DND-41 (cell line): ENCODE results near the gene POLL.

Source experiments
- ATAC-seq: fragments of 200-7000 bp; cut with Tn5 transposase; 3 replicates; pipeline ENCODE4 v1.9.1; 2021; ENCODE audit warnings: low read depth; ENCODE audit not compliant: insufficient read depth
- DNase-seq: peaks from one replicate; pipeline ENCODE4 v3.0.0-alpha.2; 2020
- H2AFZ ChIP-seq: 2 replicates; pipeline ENCODE4 v1.6.0; 2012; ENCODE audit warnings: low read depth, low read length
- H3K27ac ChIP-seq: 2 replicates; pipeline ENCODE4 v1.5.1; 2012; ENCODE audit warnings: low read length, inconsistent platforms
- H3K27me3 ChIP-seq: fragments of 200-600 bp; sonication (generic); 2 replicates; pipeline ENCODE4 v1.6.0; 2012; ENCODE audit warnings: low read length, mild to moderate bottlenecking, inconsistent platforms; ENCODE audit not compliant: insufficient read depth, poor library complexity
- H3K36me3 ChIP-seq: 2 replicates; pipeline ENCODE4 v1.5.1; 2012; ENCODE audit warnings: low read length, inconsistent platforms; ENCODE audit not compliant: insufficient read depth
- H3K4me1 ChIP-seq: 2 replicates; pipeline ENCODE4 v1.5.1; 2012; ENCODE audit warnings: mild to moderate bottlenecking, low read length; ENCODE audit not compliant: insufficient read depth
- H3K4me2 ChIP-seq: 2 replicates; pipeline ENCODE4 v1.6.0; 2012; ENCODE audit warnings: mild to moderate bottlenecking, moderate library complexity, low read length, inconsistent platforms; ENCODE audit not compliant: insufficient read depth
- H3K4me3 ChIP-seq, 2 experiments: fragments of 200-600 bp in 1 of 2; shearing (Covaris generic) in 1 of 2; 2 replicates each; pipeline ENCODE4 v1.5.1; 2012 to 2016; ENCODE audit warnings: inconsistent platforms in 2 of 2, low read length in 2 of 2, mild to moderate bottlenecking in 2 of 2, low read depth in 1 of 2, moderate library complexity in 1 of 2
- H3K79me2 ChIP-seq: 2 replicates; pipeline ENCODE4 v1.6.0; 2012; ENCODE audit warnings: low read length, inconsistent platforms; ENCODE audit not compliant: insufficient read depth
- H3K9ac ChIP-seq: 2 replicates; pipeline ENCODE4 v1.6.0; 2012; ENCODE audit warnings: low read depth, mild to moderate bottlenecking, inconsistent platforms, low read length, moderate library complexity
- H3K9me3 ChIP-seq: 2 replicates; pipeline ENCODE4 v1.5.1; 2012; ENCODE audit warnings: low read length, moderate library complexity, mild to moderate bottlenecking, inconsistent platforms; ENCODE audit not compliant: insufficient read depth, severe bottlenecking
- H4K20me1 ChIP-seq: 2 replicates; pipeline ENCODE4 v1.6.0; 2012; ENCODE audit warnings: low read length; ENCODE audit not compliant: insufficient read depth
- CTCF ChIP-seq: IDR thresholded peaks from 2 replicates; pipeline ENCODE4 v1.5.1; 2012; ENCODE audit warnings: borderline replicate concordance, low read length, moderate library complexity, mild to moderate bottlenecking; ENCODE audit not compliant: poor library complexity, severe bottlenecking; ENCODE audit errors: extremely low read depth
- EZH2 ChIP-seq: IDR thresholded peaks from 3 replicates; pipeline ENCODE4 v1.6.1; 2012; ENCODE audit warnings: borderline replicate concordance, low read depth, mild to moderate bottlenecking, moderate library complexity, low read length, inconsistent platforms; ENCODE audit not compliant: severe bottlenecking

POLL gene

GRCh38 chr10:101567165-101568006, 20.7 kb downstream of the POLL start:
- Histone ChIP-seq H3K79me2 (no peaks in the 10 kb centered on the region), H3K27ac (no peak overlapping the region), H3K4me2 (no peak overlapping the region), H2AFZ (no peak overlapping the region), H3K9me3 (no peaks in the 10 kb centered on the region), H3K27me3 (no peaks in the 10 kb centered on the region), H3K36me3 (no peaks in the 10 kb centered on the region), H3K9ac (no peak overlapping the region), H4K20me1 (no peaks in the 10 kb centered on the region), H3K4me1 (peaks cover 16% of the 10 kb centered on the region), H3K4me3 (no peak overlapping the region)
- DNase-seq, result no peak
- TF ChIP-seq EZH2 (no peak), CTCF (no peak)
- no peak for ATAC-seq

GRCh38 chr10:101566333-101567164, 21.5 kb downstream of the POLL start:
- Histone ChIP-seq H3K36me3 (no peaks in the 10 kb centered on the region), H3K4me1 (peaks cover 16% of the 10 kb centered on the region), H3K27ac (no peak overlapping the region), H3K9me3 (no peaks in the 10 kb centered on the region), H3K27me3 (no peaks in the 10 kb centered on the region), H3K79me2 (no peaks in the 10 kb centered on the region), H4K20me1 (no peaks in the 10 kb centered on the region), H2AFZ (no peak overlapping the region), H3K4me2 (no peak overlapping the region), H3K4me3 (no peak overlapping the region), H3K9ac (no peak overlapping the region)
- DNase-seq (no peak), ATAC-seq (no peak)
- TF ChIP-seq EZH2, result no peak
- no peak for TF ChIP-seq CTCF

GRCh38 chr10:101565936-101566332, 22.1 kb downstream of the POLL start:
- H3K36me3 ChIP-seq, result no peaks in the 10 kb centered on the region
- H3K9me3 ChIP-seq, result no peaks in the 10 kb centered on the region
- DNase-seq (no peak), ATAC-seq (no peak)
- TF ChIP-seq CTCF (no peak), EZH2 (no peak)
- no peaks in the 10 kb centered on the region for H3K27me3 ChIP-seq
- H3K4me1 ChIP-seq, result peaks cover 16% of the 10 kb centered on the region
- H3K27ac ChIP-seq, result no peak overlapping the region
- no peak overlapping the region for H3K9ac ChIP-seq
- no peaks in the 10 kb centered on the region for H4K20me1 ChIP-seq
- no peaks in the 10 kb centered on the region for H3K79me2 ChIP-seq
- no peak overlapping the region for H3K4me3 ChIP-seq
- no peak overlapping the region for H3K4me2 ChIP-seq
- no peak overlapping the region for H2AFZ ChIP-seq
